Left ventricle myocardium inferior (tissue), 1 donor: ENCODE results near the gene PHF14. TPM values are rescaled to one million over a fixed set of nuclear protein-coding genes. Genes with fewer than 3 reads are reported as not detected.
"Not testable (repeated sequence)": the region's sequence is repeated elsewhere in the genome, so short reads cannot be mapped to it uniquely, and the experiment has no call there.

Source experiments
- DNase-seq: peaks from one replicate; pipeline ENCODE4 v3.0.0-alpha.2; 2020
- H3K27ac ChIP-seq: fragments of 200-600 bp; replicated peaks from 2 replicates; pipeline ENCODE4 v1.8.0; 2021
- H3K27me3 ChIP-seq: fragments of 200-600 bp; 2 replicates; pipeline ENCODE4 v1.8.0; 2021; ENCODE audit warnings: low read depth
- H3K36me3 ChIP-seq: fragments of 200-600 bp; 2 replicates; pipeline ENCODE4 v1.8.0; 2021
- H3K4me1 ChIP-seq: fragments of 200-600 bp; 2 replicates; pipeline ENCODE4 v1.8.0; 2021
- H3K4me3 ChIP-seq: fragments of 200-600 bp; 2 replicates; pipeline ENCODE4 v1.8.0; 2021; ENCODE audit warnings: mild to moderate bottlenecking, moderate library complexity
- H3K9me3 ChIP-seq: fragments of 200-600 bp; replicated peaks from 2 replicates; pipeline ENCODE4 v1.8.0; 2021
- intact Hi-C: fragments of 100-400 bp; cut with micrococcal nuclease; formaldehyde crosslinking; loops from one replicate; pipeline ENCODE4 v1.11.0; 2022
- total RNA-seq: library from RNA; stranded (reverse); fragmentation: NEBNext Ultra II Directional; extraction: Animal tissue kit (Norgen Biotek cat#: 25700); gene quantifications from one replicate; pipeline ENCODE4 v1.2.1, GENCODE V29; 2021
- TF ChIP-seq, protein P1 (sequence below): fragments of 200-600 bp; IDR thresholded peaks from 2 replicates; pipeline ENCODE4 v1.8.0; 2021; ENCODE audit warnings: antibody characterized with exemption, mild to moderate bottlenecking, borderline replicate concordance
- donor health status: DM: no; HTN: yes; CAD: no; lungs with severe emphysema.

Gene PHF14
- total RNA-seq, 1 donor from 2014 or later = 13.0 TPM

DNA sequence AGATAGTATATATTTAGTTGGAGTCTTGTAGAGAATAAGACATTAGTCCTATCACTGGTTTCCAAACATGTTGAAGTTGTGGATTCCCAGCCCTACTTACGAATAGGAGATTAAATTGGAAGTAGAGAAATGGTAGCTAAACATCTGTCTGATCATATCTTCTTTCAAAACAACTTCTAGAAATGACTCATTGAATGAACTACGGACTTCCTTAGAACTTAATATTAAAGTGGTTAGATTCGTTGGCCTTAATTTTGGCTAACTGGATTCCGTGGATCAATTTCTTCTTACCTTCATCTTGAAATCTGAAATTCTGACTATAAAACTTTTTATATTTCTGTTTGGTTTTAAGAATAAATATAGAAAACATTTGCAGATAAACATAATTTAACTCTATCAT is 3.4 kb downstream of the PHF14 start:
- Histone ChIP-seq H3K4me1 (peaks cover 16% of the 10 kb centered on the region), H3K36me3 (no peaks in the 10 kb centered on the region), H3K4me3 (no peak overlapping the region), H3K27me3 (no peaks in the 10 kb centered on the region), H3K9me3 (no peaks in the 10 kb centered on the region), H3K27ac (no peak overlapping the region)
- DNase-seq = no peak
- intact Hi-C loops = no loop called here
- TF ChIP-seq, protein P1, sequence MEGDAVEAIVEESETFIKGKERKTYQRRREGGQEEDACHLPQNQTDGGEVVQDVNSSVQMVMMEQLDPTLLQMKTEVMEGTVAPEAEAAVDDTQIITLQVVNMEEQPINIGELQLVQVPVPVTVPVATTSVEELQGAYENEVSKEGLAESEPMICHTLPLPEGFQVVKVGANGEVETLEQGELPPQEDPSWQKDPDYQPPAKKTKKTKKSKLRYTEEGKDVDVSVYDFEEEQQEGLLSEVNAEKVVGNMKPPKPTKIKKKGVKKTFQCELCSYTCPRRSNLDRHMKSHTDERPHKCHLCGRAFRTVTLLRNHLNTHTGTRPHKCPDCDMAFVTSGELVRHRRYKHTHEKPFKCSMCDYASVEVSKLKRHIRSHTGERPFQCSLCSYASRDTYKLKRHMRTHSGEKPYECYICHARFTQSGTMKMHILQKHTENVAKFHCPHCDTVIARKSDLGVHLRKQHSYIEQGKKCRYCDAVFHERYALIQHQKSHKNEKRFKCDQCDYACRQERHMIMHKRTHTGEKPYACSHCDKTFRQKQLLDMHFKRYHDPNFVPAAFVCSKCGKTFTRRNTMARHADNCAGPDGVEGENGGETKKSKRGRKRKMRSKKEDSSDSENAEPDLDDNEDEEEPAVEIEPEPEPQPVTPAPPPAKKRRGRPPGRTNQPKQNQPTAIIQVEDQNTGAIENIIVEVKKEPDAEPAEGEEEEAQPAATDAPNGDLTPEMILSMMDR = no peak

DNA sequence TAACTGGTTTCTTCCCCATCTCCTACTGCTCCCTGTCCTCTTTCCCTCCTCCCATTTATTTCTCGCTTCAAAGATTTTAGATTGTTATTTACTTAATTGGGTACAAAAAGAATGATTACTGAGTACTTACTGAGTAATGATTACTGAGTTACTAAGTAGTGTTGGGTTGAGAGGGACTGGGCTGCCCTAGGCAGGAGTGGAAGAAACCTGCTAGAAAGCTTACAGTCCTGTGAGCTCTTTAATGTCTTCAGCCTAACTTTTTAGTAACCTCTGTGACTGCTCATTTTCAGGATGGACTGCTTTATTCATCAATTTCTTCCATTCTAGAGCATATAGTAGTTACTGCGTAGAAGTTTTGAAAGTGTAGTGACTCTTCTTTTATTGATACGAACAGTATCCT is 7.6 kb downstream of the PHF14 start:
- peaks cover 15% of the 10 kb centered on the region for H3K36me3 ChIP-seq
- TF ChIP-seq, protein P1 = no peak
- no peak for DNase-seq
- H3K4me1 ChIP-seq = no peaks in the 10 kb centered on the region
- intact Hi-C loops = no loop called here
- H3K9me3 ChIP-seq = no peaks in the 10 kb centered on the region
- H3K4me3 ChIP-seq = no peak overlapping the region
- H3K27ac ChIP-seq = no peak overlapping the region
- no peaks in the 10 kb centered on the region for H3K27me3 ChIP-seq

DNA sequence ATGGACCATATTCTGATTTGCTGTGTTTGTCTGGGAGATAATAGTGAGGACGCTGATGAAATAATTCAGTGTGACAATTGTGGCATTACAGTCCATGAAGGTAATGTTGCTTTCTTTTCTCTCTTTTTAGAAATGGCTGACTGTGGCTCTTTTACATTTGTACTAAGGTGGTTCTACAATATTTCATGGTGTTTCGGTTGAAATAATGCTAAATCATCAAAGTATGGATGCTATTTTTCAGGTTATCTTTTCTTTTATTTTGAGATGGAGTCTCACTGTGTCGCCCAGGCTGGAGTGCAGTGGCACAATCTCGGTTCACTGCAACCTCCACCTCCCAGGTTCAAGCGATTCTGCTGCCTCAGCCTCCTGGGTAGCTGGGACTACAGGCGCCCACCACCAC is 17.1 kb downstream of the PHF14 start:
- H3K27me3 ChIP-seq, intact Hi-C loops, DNase-seq, H3K9me3 ChIP-seq, H3K4me1 ChIP-seq, H3K27ac ChIP-seq, H3K4me3 ChIP-seq: not testable (repeated sequence)
- peaks cover 42% of the 10 kb centered on the region for H3K36me3 ChIP-seq

DNA sequence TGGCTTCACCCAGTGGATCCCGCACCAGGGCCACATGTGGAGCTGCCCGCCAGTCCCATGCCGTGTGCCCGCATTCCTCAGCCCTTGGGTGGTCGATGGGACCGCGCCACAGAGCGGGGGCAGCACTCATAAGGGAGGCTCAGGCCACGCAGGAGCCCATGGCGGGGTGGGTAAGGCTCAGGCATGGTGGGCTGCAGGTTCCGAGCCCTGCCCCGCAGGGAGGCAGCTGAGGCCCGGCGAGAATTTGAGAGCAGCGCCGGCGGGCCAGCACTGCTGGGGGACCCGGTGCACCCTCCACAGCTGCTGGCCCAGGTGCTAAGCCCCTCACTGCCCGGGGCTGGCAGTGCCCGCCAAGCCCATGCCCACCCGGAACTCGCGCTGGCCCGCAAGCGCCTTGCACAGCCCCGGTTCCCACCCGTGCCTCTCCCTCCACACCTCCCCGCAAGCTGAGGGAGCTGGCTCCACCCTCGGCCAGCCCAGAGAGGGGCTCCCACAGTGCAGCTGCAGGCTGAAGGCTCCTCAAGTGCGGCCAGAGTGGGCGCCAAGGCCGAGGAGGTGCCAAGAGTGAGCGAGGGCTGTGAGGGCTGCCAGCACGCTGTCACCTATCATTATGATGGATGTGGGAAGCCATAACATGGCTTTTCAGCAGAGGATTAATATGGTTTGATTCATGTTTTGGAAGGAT is 22.0 kb downstream of the PHF14 start:
- intact Hi-C loops, H3K4me1 ChIP-seq, H3K4me3 ChIP-seq, H3K27ac ChIP-seq, H3K9me3 ChIP-seq, H3K27me3 ChIP-seq, DNase-seq: not testable (repeated sequence)
- peaks cover 53% of the 10 kb centered on the region for H3K36me3 ChIP-seq

DNA sequence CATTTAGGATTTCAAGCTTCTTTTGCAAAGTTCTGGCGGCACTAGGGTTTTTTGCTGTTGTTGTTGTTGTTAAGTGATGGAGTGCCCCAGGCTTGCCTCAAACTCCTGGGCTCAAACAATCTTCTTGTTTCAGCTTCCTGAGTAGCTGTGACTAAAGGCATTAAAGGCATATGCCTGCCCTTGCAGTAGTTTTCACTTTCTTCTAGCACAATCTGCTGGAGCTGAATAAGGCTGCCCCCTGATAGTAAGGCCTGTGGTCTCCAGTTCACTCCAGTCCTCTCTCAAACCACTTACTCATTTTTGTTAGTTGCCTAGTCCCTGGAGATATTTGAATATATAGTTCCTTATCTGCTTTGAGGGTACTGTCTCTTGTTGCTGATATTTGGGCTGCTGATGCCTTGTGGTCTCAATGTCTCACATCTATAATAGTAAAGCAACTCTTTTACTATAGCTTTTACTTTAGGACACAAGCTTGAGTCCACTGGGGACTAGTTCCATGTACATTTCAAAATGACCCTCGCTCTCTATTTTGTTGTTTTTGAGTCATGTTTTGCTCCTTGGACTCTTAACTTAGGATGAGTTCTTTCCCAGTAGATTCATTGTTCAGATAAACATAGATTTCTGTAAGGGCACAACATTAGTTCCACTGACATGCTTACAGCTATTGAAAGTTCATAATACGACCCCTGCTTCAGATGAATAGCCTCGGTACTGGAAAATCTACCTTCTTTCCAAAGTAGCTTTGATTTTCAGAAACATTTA is 25.5 kb downstream of the PHF14 start:
- intact Hi-C loops = no loop called here
- H3K36me3 ChIP-seq = peaks cover 27% of the 10 kb centered on the region
- no peak overlapping the region for H3K27ac ChIP-seq
- H3K9me3 ChIP-seq = peaks cover 10% of the 10 kb centered on the region
- DNase-seq = no peak
- TF ChIP-seq, protein P1 = no peak
- no peak overlapping the region for H3K4me3 ChIP-seq
- H3K27me3 ChIP-seq = no peaks in the 10 kb centered on the region
- peaks cover 7% of the 10 kb centered on the region for H3K4me1 ChIP-seq

DNA sequence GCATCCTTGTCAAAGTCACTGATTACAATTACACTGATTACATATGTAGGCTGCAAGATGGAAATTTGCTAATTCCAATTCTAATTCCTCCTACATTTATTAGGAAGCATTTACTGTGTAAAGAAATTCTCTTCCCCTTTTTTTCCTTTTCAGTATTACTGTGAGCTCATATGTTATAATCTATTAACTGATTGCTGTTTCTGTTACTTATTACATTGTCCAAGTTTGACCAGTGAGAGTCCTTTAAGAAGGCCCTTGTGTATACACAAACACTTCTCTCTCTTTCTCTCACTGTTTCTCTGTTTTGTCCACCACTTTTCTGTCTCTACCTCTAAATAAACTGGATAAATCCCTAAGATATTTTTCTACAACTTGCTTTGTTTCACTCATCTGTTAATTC is 31.5 kb downstream of the PHF14 start:
- no peak for DNase-seq
- Histone ChIP-seq H3K4me3 (no peak overlapping the region), H3K9me3 (no peaks in the 10 kb centered on the region), H3K27me3 (no peaks in the 10 kb centered on the region), H3K27ac (no peak overlapping the region), H3K4me1 (no peaks in the 10 kb centered on the region), H3K36me3 (no peaks in the 10 kb centered on the region)
- TF ChIP-seq, protein P1 = no peak
- intact Hi-C loops = no loop called here
